Hematopoietic multipotent progenitor cell treated with erythropoietin and hydrocortisone succinate and interleukin-3 and kit ligand, for 17 days (in vitro differentiated cells): ENCODE measurements around the gene CACNA1H.

ENCODE experiments used
- DNase-seq: peaks from one replicate; pipeline ENCODE4 v3.0.0-alpha.2; 2015; ENCODE audit warnings: low spot score

The CACNA1H gene

GRCh38 chr16:1143761-1144450 lies 9.0 kb upstream of the CACNA1H start:
- no peak for DNase-seq

- no peak for DNase-seq
Measured at GRCh38 chr16:1144476-1145382, 8.2 kb upstream of the CACNA1H start.

GRCh38 chr16:1145383-1146100 lies 7.4 kb upstream of the CACNA1H start:
- no peak for DNase-seq

DNA sequence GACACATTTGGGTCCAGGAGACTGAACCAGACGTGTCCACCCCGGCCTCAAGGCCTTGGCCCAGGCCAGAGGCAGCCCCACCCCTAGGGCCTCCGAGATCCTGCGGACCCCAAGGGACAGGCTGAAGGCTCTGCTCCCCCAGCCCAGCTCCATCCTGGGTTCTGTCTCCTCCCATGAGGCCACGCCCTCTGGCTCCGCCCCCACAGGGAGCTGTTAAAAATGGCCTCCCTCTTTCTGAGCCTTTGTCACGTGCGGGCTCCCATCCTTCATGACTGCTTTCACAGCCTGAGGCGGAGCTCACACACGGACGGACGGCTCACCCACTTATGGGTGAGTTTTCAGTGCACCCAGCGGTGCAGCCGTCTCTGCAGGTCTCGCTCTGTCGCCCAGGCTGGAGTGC lies 6.5 kb upstream of the CACNA1H start:
- DNase-seq: no peak

GRCh38 chr16:1147027-1147426 lies 5.9 kb upstream of the CACNA1H start:
- no peak for DNase-seq

DNA sequence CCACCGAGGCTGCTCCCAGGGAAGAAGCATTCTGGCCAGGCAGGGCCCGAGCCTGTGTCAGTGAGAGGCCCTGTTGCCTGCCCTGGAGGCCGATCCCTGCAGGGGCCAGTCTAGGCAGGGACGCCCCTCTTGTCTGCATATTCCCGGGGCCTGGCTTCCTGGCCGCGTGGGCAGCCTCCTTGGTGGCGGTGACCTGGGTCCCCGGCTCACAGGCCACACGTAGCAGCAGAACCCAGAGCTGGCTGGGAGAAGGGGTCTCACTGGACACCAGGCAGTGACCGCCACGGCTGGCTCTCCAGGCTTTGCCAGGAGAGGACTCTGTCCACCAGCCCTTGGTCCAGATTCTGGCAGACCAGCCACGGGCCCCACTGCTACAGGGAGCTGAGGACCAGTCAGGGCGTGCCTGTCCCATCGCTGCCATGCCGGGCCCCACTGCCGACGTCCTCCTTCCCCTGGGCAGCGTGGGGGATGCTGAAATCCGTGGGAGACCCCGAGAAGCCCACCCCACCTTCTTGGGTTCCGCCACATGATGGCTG lies 3.7 kb upstream of the CACNA1H start:
- no peak for DNase-seq

GRCh38 chr16:1150511-1150982 lies 2.4 kb upstream of the CACNA1H start:
- DNase-seq: no peak

DNA sequence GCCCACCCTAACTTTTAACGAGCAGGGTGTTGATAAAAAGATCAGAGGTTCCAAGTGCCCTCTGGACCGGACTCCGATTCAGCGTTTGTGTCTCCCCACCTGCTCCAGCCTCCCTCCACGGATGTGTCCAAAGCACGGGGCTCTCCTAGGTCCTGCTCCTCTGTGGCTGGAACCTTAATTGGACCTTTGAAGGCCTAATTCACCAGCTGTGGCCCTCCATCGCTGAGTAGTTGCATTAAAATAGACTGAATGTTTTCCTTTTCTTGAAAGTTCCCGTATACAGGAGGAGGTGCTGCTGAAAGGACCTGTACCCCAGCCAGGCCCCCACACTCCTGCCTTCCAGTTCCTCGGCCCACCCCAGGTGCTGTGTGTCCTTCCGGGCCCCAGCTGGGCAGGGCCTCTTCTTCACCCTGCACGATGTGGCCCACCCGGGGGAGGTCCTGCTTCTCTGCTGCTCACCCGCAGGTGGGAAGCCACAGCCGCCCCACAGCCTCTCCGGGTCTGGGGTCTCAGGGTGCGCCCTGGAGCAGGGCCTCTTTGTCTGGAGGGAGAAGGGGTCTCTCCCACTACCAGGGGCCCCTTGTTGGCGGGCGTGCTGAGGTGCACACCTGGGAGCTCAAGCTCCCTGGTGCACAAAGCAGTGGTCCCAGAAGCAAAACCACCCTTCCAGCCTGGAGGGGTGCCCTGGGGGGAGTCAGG lies 1.3 kb upstream of the CACNA1H start:
- DNase-seq: no peak

- DNase-seq: no peak
Measured at GRCh38 chr16:1152123-1152638, 725 bp upstream of the CACNA1H start.

GRCh38 chr16:1153480-1154160 lies 714 bp downstream of the CACNA1H start:
- no peak for DNase-seq

GRCh38 chr16:1154291-1154886 lies 1.5 kb downstream of the CACNA1H start:
- no peak for DNase-seq

DNA sequence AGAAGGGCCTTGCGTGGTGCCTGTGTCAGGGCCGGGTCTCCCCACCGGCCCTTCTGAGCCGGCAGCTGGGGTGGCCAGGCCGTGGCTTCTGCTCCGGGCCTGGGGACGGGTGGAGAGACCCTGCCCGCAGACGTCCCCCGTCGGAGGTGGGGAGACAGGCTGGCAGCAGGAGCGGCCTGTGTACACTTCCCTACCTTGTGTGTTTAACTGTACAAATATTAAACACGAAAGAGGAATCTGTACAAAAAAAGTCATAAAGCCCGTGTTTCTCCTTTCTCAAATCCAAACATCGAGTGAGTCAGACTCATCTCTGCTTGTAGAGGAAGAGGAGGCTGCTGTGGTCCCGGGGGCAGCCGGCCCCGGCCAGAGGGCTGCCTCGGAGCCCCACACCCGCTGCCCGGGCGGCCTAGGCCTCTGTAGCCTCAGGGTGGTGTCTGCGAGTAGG lies 2.0 kb downstream of the CACNA1H start:
- DNase-seq: no peak

DNA sequence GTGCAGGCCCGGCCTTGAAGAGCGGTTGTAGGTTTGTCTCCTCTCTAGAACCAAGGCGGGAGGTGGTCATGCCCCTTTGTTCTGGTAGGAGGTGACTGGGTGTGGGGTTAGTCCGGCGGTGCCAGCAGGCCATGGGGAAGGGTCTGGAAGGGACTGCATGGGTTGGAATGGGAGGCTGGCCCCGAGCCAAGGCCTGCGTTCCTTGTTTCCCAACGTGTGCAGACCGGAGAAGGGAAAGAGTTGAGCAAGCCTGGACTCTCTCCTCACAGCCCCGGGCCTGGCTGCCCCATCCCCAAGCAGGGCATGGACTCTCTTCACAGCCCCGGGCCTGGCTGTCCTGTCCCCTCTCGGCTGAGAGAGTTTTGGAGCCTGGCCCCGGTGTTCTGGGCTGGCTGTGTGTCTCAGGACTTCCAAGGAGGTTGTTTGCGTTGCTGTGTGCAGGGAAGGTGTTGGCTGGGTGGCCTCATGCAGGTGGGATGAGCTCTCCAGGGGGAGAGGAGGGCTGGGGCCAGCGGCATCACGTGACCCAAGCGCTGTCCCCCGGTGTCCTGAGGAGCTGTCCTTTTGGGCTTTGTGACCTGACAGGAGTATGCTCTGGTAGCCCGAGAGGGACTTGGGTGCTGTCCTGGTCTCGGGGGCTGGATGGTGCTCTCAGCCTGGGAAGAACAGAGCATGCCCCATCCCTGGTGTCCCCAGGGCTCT lies 2.6 kb downstream of the CACNA1H start:
- no peak for DNase-seq

DNA sequence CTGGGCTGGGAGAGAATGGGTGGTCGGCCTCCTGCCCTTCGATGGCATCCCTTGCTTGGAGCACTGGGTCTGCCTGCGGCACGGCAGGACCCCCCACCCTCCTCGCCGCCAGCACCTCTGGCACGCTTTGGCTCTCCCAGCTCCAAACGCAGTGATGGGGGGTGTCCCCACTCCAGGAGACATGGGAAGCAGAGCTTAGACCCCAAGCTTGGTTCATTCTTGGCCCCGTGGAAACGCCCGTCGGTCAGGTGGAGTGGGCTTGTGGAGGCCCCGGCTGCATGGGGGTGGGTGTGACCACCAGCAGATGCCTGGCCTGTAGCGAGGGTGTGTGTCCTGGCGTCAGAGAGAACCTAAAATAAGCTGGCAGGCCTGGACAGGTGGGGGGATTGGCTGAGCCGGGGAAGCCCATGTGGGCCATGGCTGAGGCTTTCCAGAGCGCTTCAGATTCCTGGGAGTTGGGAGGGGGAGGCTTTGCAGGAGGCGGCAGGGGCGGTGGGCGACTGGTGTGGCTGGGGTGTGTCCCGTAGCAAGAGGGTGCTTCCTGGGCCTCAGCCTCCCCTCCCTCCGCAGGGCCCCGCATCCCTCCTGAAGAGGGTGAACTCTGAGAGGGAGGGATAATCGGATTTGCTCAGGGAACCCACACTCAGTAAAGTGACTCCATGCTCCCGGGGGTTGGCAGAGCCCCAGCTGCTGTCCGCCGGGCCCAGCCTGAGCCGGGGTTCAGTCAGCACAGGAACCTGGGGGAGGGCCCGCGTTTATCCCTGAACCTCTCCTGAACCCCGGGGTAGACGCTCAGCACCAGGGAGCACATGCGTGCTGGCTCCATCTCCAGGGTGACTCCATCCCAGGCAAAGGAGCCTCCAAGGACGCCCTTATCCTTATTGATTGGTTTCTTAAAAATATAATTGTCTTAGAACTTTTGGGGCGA lies 3.4 kb downstream of the CACNA1H start:
- no peak for DNase-seq

GRCh38 chr16:1156983-1157638 lies 4.2 kb downstream of the CACNA1H start:
- DNase-seq: no peak

DNA sequence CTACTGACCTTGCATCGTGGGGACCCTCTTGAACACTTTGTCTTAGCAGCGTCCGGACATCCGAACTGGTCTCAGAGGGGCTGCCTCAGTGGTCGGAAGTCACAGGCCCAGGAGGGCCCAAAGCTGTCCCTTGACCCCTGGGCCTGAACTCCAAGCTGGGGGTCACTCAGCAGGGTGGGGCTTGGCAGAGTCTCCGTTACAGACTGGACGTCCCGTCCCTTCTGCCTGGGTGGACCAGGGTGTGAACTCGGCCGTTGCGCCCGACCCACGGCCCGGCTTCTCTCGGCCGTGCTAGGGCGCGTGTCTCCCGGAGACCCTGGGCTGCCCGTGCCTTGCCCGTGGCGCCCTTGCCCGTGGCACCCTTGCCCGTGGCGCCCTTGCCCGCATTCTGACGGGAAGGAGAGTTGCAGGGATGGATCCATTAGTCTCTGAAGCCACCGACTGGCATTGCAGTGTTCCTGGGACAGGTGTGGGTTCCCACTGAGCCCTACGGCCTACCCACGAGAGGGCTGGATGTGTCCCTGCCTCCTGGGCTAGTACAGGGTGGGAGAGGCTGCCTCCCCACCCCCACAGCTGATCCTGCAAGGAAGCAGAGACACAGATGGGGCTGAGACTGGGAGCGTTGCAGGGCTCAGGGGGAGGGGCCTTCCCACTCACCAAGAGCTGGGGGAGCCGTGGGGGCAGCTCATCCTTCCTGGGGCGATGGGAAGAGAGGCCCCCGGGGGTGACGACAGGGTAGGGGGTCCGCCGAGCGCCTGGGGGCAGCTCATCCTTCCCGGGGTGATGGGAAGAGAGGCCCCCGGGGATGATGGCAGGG lies 4.9 kb downstream of the CACNA1H start:
- DNase-seq: no peak
